GM23338 (cell line): Measurements from ENCODE around the gene KRTAP4-4.

Experiments used
- CREB1 ChIP-seq: fragments of 250-450 bp; sonication (Bioruptor Pico); IDR thresholded peaks from 2 replicates; pipeline ENCODE4 v1.5.0; 2020; ENCODE audit warnings: low read depth, mild to moderate bottlenecking, moderate library complexity
- CTCF ChIP-seq, 2 experiments: fragments of 200-600 bp in 1 of 2; sonication (generic) in 1 of 2; conservative IDR thresholded peaks; 2 replicates each; pipeline versions ENCODE4 v1.5.1 to v1.6.1; 2016 to 2017; ENCODE audit warnings: antibody characterized with exemption in 2 of 2, low read depth in 2 of 2, mild to moderate bottlenecking in 2 of 2, moderate library complexity in 1 of 2
- EZH2 ChIP-seq: fragments of 200-600 bp; sonication (generic); IDR thresholded peaks from one replicate; pipeline ENCODE4 v1.8.0; 2017; ENCODE audit warnings: antibody characterized with exemption, mild to moderate bottlenecking, low read depth; ENCODE audit not compliant: unreplicated experiment
- EZH2phosphoT487 ChIP-seq: fragments of 200-600 bp; sonication (generic); IDR thresholded peaks from one replicate; pipeline ENCODE4 v1.8.1; 2018; ENCODE audit warnings: antibody characterized with exemption; ENCODE audit not compliant: unreplicated experiment
- JUNB ChIP-seq: IDR thresholded peaks from one replicate; pipeline ENCODE4 v1.6.1; 2016; ENCODE audit warnings: antibody characterized with exemption; ENCODE audit not compliant: unreplicated experiment
- POLR2AphosphoS5 ChIP-seq: IDR thresholded peaks from 2 replicates; pipeline ENCODE4 v1.6.1; 2016; ENCODE audit warnings: antibody characterized with exemption, low read depth
- REST ChIP-seq: IDR thresholded peaks from one replicate; pipeline ENCODE4 v1.6.1; 2018; ENCODE audit warnings: antibody characterized with exemption; ENCODE audit not compliant: unreplicated experiment

- TF ChIP-seq EZH2: no peak
- TF ChIP-seq CTCF (conservative IDR thresholded peaks at IDR 0.05; ENCODE audit: low read depth in 2 of 2): no peak
- no peak for TF ChIP-seq CREB1 (CRISPR knock-in tag)
- TF ChIP-seq REST: peak; percentile 33
- TF ChIP-seq JUNB: no peak
- no peak for TF ChIP-seq POLR2AphosphoS5
- TF ChIP-seq EZH2phosphoT487: no peak
Observed at GRCh38 chr17:41186872-41187271, 26.3 kb upstream of the KRTAP4-4 start.
